HG03139 (cell line): Measurements from ENCODE around the gene CNKSR2.

ENCODE experiments used
- ATAC-seq: cut with Tn5 transposase; IDR thresholded peaks from one replicate; pipeline ENCODE4 v1.9.1; 2021; ENCODE audit not compliant: unreplicated experiment

The CNKSR2 gene

DNA sequence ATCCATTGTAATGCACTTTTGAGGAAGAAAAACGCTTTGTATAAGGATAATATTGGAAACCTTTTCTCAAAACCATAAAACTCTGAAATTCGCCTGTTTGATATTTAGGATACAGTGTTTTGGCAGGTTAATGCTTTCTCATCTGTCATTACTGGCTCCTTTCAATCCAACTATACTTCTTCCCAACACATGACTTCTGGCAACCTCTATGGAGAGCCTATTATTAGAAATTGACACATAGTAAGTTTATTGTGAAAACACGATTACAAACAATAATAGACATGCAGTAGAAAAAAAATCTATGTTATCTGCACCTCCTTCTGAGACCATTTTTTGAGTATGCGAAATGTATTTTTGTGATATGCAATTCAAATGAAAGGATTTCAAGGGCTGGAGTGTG, 288.5 kb downstream of the CNKSR2 start:
- ATAC-seq = no peak

- no peak for ATAC-seq
Observed at GRCh38 chrX:21666252-21666651, 292.0 kb downstream of the CNKSR2 start.

GRCh38 chrX:21666679-21667078, 292.5 kb downstream of the CNKSR2 start:
- no peak for ATAC-seq

DNA sequence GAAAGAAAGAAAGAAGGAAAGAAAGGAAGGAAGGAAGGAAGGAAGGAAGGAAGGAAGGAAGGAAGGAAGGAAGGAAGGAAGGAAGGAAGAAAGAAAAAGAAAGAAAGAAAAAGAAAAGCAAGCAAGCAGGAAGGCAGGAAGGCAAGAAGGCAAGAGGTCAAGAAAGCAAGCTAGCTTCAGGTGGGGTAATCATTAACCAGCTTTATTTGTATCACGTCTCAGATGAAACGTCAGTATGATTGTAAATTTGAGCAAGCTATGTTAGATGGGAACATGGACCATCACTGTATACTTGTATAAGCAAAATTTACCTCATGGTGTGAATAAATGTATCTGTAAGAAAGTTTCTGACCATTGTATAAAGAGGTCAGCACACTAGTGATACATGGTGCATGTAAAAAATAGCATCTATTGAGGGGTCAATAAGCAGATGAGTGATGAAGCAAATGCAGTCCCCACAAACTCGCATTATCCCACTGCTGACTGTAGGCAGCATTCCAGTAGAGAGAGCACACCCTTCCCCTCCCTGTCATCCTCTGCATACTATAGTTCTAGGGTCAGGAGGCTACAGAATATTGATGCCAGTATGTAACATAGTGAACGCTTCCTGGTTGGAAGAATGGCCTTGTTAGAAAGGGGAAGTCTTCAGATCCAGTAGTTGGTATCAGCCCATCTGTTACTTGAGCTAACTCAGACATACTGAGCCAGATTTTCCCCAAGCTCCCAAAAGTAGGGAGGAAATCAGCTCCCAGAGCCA, 300.4 kb downstream of the CNKSR2 start:
- ATAC-seq = no peak

GRCh38 chrX:21675931-21676330, 301.7 kb downstream of the CNKSR2 start:
- ATAC-seq = no peak

GRCh38 chrX:21678048-21678612, 303.9 kb downstream of the CNKSR2 start:
- ATAC-seq = no peak

- ATAC-seq = no peak
Observed at GRCh38 chrX:21683941-21684340, 309.7 kb downstream of the CNKSR2 start.

DNA sequence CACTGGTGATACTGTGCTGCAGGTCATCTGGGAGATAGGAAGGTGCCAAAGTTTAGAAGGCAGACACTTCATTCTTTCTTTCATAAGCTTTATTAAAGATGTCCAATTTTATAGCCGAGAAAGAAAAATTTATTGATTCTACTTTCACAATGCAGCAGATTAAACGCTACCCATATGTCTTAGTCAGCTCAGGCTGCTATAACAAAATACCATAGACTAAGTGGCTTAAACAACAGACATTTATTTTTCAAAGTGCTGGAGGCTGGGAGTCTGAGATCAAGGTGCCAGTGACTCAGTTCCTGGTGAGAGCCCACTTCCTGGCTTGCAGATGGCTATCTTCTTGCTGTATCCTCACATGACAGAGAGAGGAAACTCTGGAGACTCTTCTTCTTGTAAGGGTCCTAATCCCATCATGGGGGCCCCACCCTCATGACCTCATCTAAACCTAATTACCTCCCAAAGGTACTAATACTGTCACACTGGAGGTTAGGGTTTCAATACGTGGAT, 317.3 kb downstream of the CNKSR2 start:
- ATAC-seq = no peak

GRCh38 chrX:21698272-21698671, 324.1 kb downstream of the CNKSR2 start:
- no peak for ATAC-seq

DNA sequence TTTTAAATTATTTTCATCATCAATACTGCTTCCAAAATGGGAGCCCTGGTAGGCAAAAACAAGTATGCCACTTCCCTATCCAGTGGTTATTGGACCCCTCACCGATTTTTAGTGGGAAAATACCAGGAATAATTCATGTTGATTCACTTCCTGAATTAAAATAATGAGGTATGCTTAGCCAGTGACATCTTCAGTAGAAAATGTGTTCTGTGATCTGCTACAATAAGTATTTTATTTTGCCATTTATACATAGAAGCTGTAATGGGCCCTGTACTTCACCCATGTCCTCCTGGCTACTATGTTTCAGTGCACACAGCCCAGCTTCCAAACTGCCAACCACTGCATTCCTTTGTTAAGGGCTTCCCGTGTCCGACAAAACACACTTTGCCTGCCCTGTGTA, 324.9 kb downstream of the CNKSR2 start:
- no peak for ATAC-seq

- no peak for ATAC-seq
Observed at GRCh38 chrX:21700275-21700674, 326.1 kb downstream of the CNKSR2 start.

DNA sequence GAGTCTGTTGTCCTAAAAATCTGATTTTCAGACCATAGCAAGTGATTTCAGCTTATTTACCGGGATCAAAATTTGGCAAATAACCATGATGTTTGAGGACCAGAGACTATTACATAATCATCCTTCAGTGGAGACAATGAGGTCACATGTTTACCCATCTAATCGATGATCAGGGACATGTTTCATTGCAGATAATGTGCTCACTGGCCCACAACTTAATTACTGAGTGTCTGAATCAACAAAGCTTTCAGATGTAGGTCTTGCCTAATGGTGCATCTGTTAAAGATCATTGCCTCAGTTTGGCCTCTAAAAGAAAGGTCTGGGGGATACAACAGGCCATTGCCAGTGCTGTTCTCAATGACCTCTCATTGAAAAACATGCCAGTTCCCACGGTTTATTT, 326.7 kb downstream of the CNKSR2 start:
- no peak for ATAC-seq

DNA sequence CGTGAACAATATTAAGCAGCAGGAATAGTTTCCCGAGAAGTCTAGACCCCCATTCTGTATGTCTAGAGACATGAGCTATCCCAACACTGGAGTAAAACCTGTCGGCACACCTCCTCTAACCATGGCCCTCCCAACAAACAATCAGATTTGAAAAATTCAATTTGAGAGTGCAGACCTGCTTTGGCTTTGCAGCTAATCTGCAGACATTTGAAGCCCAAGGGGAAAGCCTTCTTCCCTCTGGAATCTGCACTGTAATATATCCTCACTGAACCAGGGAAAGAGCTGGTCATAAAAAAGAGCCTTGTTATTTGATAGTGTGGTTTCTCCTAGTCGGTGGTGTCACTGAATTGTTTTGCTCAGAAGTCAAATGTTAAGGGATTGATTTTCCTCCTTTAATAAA, 328.5 kb downstream of the CNKSR2 start:
- ATAC-seq = no peak
